SU-DHL-6 (cell line): Measurements from ENCODE around the gene RBM28.

Source experiments
- H2AFZ ChIP-seq: fragments of 200-600 bp; sonication (generic); 2 replicates; pipeline ENCODE4 v1.6.1; 2014; ENCODE audit warnings: low read depth, mild to moderate bottlenecking, moderate library complexity, mixed read lengths, antibody characterized with exemption, low read length; ENCODE audit not compliant: severe bottlenecking
- H3F3A ChIP-seq: fragments of 200-600 bp; shearing (Covaris generic); 2 replicates; pipeline ENCODE4 v1.6.0; 2016; ENCODE audit warnings: antibody characterized with exemption, mild to moderate bottlenecking; ENCODE audit not compliant: insufficient read depth
- H3K27ac ChIP-seq: fragments of 200-600 bp; sonication (generic); 2 replicates; pipeline ENCODE4 v1.5.1; 2016; ENCODE audit warnings: low read depth, mild to moderate bottlenecking, low read length, moderate library complexity, mixed read lengths
- H3K27me3 ChIP-seq: fragments of 200-600 bp; sonication (generic), shearing (Covaris generic); 2 replicates; pipeline ENCODE4 v1.6.0; 2014; ENCODE audit warnings: mild to moderate bottlenecking, low read length
- H3K36me3 ChIP-seq: fragments of 200-600 bp; sonication (generic); 2 replicates; pipeline ENCODE4 v1.6.1; 2014; ENCODE audit warnings: mild to moderate bottlenecking, low read length, mixed read lengths
- H3K4me2 ChIP-seq: fragments of 300-600, 200-600 bp; shearing (Covaris generic), sonication (generic); 2 replicates; pipeline ENCODE4 v1.6.0; 2014; ENCODE audit warnings: low read length, low read depth, mild to moderate bottlenecking; ENCODE audit not compliant: poor library complexity, severe bottlenecking
- H3K4me3 ChIP-seq: fragments of 200-600 bp; sonication (generic); 2 replicates; pipeline ENCODE4 v1.5.1; 2014; ENCODE audit warnings: antibody characterized with exemption, low read length, mild to moderate bottlenecking, mixed read lengths; ENCODE audit not compliant: insufficient read depth, poor library complexity, severe bottlenecking
- H3K79me2 ChIP-seq: fragments of 200-600 bp; sonication (generic); 2 replicates; pipeline ENCODE4 v1.6.1; 2014; ENCODE audit warnings: mild to moderate bottlenecking, low read length, moderate library complexity; ENCODE audit not compliant: insufficient read depth
- H3K9ac ChIP-seq: fragments of 200-600 bp; sonication (generic); 2 replicates; pipeline ENCODE4 v1.7.0; 2014; ENCODE audit warnings: mild to moderate bottlenecking, low read length
- H3K9me2 ChIP-seq: fragments of 200-600 bp; sonication (generic); replicated peaks from 2 replicates; pipeline ENCODE4 v1.6.1; 2014; ENCODE audit warnings: low read length; ENCODE audit not compliant: insufficient read depth
- H3K9me3 ChIP-seq: fragments of 200-600 bp; sonication (generic); 2 replicates; pipeline ENCODE4 v1.6.1; 2014; ENCODE audit warnings: low read length, mixed read lengths; ENCODE audit not compliant: insufficient read depth
- H4K20me1 ChIP-seq: fragments of 200-600 bp; sonication (generic); 2 replicates; pipeline ENCODE4 v1.6.1; 2014; ENCODE audit warnings: low read depth, mild to moderate bottlenecking, antibody characterized with exemption, low read length, moderate library complexity, mixed read lengths
- CTCF ChIP-seq: fragments of 200-600 bp; sonication (generic); IDR thresholded peaks from one replicate; pipeline ENCODE4 v1.5.1; 2017; ENCODE audit warnings: antibody characterized with exemption, mild to moderate bottlenecking, low read length, moderate library complexity; ENCODE audit not compliant: insufficient read depth, poor library complexity, severe bottlenecking
- EZH2phosphoT487 ChIP-seq: fragments of 200-600 bp; sonication (generic), shearing (Covaris generic); conservative IDR thresholded peaks from 2 replicates; pipeline ENCODE4 v1.6.1; 2018; ENCODE audit warnings: mild to moderate bottlenecking, antibody characterized with exemption, low read length, moderate library complexity, mixed read lengths

Gene RBM28

DNA sequence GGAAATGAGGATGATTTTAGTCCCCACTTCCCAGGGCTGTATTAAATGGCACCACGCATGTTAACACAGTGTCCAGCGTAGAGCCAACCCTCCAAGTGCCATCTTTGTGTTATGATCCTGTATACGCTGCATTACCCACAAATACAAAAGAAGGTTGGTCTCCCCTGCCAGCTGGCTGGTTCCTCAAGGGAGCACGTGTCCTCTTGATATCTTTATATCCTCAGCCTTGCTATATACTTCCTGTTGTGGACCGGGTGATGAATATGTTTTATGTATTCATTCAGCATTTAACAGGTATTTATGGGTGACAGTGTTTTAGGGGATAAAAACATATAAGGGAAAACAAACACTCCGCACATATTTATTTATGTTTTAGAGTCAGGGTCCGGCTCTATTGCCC lies 41.0 kb upstream of the RBM28 start:
- Histone ChIP-seq H3K9ac (no peak overlapping the region), H3K27ac (no peak overlapping the region), H3K9me3 (no peaks in the 10 kb centered on the region), H3K4me3 (no peak overlapping the region), H3K79me2 (no peaks in the 10 kb centered on the region), H3F3A (no peaks in the 10 kb centered on the region), H3K4me2 (no peak overlapping the region), H3K9me2 (no peaks in the 10 kb centered on the region), H3K36me3 (no peaks in the 10 kb centered on the region), H4K20me1 (no peaks in the 10 kb centered on the region), H2AFZ (no peak overlapping the region), H3K27me3 (no peaks in the 10 kb centered on the region)
- no peak for TF ChIP-seq CTCF
- TF ChIP-seq EZH2phosphoT487: no peak

- Histone ChIP-seq H3K27ac (no peak overlapping the region), H3F3A (no peaks in the 10 kb centered on the region), H3K9me2 (no peaks in the 10 kb centered on the region), H3K4me3 (no peak overlapping the region), H3K79me2 (no peaks in the 10 kb centered on the region), H3K27me3 (no peaks in the 10 kb centered on the region), H3K36me3 (no peaks in the 10 kb centered on the region), H3K9me3 (no peaks in the 10 kb centered on the region), H3K4me2 (no peak overlapping the region), H3K9ac (no peak overlapping the region), H2AFZ (no peak overlapping the region), H4K20me1 (no peaks in the 10 kb centered on the region)
- TF ChIP-seq EZH2phosphoT487 (no peak), CTCF (no peak)
Measured at GRCh38 chr7:128383776-128384175, 40.1 kb upstream of the RBM28 start.

GRCh38 chr7:128381161-128381821 lies 37.6 kb upstream of the RBM28 start:
- Histone ChIP-seq H3K36me3 (no peaks in the 10 kb centered on the region), H3K27ac (no peak overlapping the region), H3K27me3 (no peaks in the 10 kb centered on the region), H3K4me2 (no peak overlapping the region), H4K20me1 (no peaks in the 10 kb centered on the region), H2AFZ (no peak overlapping the region), H3K4me3 (no peak overlapping the region), H3K79me2 (no peaks in the 10 kb centered on the region), H3K9ac (no peak overlapping the region), H3K9me3 (no peaks in the 10 kb centered on the region), H3K9me2 (no peaks in the 10 kb centered on the region), H3F3A (no peaks in the 10 kb centered on the region)
- TF ChIP-seq CTCF (peak; percentile 63), EZH2phosphoT487 (no peak)
